Cerebellar cortex (tissue), 1 donor: ENCODE data around the gene MMP19.
"Not testable (repeated sequence)": the region's sequence is repeated elsewhere in the genome, so short reads cannot be mapped to it uniquely, and the experiment has no call there.

Experiments
- DNase-seq: peaks from one replicate; pipeline ENCODE4 v3.0.0-alpha.2; 2015; ENCODE audit warnings: low spot score

Gene MMP19

DNA sequence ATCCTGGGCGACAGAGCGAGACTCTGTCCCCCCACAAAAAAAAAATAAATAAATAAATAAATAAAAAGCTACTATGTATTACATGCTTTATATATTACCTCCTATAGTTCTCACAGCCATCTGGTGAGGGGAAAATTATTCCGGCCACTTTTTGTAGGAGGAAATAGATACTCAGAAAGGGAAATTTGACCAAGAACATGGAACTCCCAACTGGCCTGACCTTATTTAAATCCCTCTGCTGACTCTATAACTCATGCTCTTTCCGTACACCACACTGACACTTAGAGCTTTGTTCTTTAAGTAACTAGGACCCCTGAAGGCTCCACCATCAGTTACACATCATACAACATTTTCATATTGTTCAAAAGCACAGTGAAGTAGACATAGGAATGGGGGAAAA, 2.2 kb upstream of the MMP19 start:
- no peak for DNase-seq

DNA sequence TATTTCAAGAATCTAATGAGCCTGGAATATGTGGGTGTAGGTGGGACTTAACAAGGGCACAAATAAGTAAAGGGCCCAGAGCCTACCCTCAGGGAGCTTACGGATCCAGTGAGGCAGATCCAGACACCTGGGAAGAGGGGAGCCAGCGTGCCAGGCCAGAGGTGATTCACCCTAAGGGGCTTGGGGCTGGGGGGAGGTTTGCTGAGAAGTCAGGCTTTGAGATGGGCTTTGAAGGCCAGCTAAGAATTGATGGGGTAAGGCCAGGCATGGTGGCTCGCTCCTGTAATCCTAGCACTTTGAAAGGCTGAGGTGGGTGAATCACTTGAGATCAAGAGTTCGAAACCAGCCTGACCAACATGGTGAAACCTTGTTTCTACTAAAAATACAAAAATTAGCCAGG, 695 bp upstream of the MMP19 start:
- DNase-seq = no peak

DNA sequence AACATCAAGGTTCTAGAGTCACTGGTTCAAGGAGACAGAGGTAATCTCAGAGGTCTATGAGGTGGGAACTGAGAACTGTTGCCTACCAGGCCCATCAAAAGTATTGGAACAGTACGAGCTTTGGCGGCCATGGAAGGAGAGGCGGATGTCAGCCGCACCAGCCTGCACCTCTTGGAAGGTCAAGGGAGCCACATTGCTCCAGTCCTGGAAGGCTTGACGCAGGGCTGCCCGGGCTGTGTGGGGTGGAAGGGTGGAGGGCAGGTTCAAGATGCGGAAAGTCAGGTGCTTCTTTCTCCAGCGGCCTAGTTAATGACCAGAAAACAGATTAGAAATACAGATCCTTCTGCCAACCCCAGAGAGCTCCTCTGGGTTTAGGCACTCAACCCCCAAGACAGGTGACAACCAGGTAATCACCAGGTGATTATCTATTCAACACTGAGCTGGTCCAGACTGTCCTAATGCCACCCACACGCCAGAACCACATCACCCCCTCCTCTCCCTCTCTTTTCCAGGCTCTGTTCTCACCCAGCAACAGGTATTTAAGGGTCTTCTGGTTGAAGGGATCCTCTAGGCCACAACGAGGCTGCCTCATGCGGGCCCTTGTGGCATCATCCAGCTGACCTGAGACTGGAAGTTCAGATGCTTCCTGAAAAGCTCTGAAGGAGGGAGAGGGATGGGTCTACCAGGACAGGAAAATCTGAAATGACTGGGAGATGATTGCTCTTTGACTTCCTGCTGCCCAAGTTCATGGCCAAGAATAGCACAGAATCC, 2.0 kb downstream of the MMP19 start:
- no peak for DNase-seq

DNA sequence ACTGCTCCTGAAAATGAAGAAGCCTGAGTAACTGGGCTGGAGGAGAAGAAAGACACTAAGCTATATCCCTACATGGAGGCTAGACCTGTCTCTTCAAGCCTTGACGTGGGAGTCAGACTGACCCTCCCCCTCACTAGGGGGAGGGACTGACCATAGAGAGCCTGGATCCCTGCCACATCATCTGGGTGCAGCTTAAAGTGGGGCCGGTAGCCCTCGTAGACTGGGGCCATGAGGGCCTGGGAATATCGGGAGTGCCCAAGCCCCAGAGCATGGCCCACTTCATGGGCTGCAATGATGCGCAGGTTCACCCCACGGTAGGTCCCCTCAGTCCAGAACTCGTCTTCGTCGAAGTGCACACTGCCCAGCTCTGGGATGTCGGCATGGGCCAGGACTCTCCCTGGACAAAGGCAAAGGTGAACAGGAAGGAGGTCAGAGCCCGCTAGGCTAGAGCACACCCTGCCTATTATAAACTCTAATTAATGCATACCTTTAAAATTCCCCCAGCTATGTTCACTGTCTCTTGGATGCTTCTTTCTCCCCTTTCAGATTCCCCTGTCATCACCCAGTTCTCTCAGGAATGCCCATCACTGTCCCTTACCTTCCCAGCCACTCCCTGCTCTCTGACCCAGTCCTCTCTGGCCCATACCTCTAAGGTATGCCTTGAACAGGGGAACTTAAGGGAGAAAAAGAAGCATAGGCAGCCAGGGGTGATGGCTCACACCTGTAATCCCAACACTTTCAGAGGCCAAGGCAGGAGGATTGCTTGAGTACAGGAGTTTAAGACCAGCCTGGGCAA, 3.2 kb downstream of the MMP19 start:
- no peak for DNase-seq

DNA sequence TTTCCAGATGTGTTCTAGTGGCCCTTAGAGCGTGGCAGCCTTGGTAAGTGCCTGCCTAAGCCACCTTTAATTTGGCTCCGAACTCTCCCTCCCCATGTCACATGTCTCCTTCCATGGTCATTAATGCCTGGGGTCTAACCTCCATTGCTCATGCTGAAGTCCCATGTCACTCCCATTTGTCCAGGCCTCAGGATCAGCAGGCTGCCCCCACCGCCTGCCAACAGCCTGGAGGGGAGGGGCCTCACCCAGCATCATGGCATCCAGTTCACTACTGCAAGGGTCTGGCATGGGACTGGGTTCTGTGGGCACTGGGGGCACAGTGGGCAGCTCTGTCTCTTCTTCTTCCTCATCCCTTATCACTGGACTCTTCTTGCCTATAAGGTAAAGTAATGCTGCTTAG, 4.4 kb downstream of the MMP19 start:
- DNase-seq = no peak

DNA sequence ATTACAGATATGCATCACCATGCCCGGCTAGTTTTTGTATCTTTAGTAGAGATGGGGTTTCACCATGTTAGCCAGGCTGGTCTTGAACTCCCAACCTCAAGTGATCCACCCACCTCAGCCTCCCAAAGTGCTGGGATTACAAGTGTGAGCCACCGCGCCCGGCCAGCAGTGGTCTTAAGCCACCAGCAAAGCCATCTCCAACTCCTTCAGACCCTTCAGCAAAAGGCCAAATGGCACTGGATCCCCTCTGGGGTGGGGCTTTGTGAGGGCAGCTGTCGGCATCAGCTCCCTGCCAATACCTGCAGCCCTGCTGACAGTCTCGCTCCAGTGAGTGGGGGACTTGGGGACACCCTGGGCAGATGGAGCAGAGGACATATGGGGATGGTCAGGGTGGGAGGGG, 8.3 kb downstream of the MMP19 start:
- not testable (repeated sequence) for DNase-seq

DNA sequence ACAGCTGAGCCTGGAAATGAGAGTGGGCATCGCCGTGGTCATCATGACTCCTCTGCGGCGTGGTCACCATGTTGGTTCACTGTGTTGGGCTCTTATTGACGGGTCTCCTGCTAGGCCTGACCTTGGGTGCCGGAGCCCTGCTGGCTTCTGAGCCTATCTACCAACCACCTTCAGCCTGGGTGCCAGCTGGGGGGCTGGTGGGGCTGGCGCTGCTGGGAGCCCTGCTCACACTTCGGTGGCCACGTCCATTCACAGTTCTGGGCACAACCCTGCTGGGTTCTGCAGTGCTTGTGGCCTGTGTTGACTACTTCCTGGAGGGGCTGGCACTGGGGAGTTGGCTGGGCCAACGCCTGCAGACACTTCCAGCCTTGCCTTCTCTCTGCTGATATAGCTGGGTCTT, 9.7 kb downstream of the MMP19 start:
- DNase-seq = no peak

DNA sequence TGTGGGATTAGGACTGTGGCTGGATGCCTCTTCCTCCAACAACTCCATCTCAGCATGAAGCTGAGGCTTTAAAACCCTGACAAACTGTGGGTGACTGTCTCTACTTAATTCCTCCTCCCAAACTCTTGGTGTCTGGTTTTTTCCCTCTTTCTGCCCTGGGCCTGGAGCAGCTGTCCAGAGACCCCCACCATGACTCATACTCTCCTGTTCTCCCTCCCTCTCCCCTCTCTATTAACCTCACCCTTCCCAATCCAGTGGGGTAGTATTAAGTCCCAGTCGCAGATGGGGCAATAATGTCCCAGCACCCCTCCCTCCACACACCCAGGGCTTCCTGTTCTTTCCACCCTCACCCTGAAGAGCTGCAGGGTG, 11.3 kb downstream of the MMP19 start:
- no peak for DNase-seq

DNA sequence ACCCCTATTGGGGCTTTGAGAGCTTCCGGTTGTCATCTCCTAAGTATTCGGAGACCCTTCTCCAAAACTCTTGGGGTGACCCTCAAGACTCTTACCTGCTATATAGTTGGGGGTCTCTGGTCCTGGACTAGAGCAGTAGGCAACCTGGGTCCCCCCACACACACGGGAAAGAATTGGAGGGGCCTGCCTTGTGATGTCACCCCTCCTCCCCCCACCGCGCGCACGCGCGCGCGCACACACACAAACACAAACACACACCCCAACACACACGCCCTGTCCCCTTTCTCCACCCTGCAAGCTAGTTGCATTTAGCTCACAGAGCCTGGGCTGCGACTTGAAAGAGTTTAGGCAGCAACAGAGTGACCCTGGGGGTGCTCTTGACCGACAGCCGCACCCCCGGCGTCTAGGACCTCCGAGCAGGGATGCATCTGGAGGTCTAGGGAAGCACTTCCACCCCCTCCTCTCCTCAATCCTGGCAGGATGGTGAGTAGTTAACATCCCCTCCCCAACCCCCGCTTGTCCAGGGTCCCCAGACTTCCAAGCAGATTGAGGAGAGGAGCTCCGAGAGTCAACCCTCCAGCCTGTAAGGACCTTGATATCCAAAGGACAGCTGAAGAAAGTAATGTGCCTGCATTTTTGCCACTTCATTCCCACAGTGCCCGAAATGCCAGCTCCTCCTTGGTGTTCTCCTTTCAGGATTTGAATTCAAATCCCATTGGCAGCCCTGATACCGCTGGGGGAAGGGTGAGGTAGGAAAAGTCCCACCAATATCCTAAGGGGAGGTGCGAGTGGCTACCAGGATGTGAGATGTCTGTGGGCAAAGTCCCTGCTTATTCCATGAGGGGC, 11.9 kb downstream of the MMP19 start:
- peak; percentile 84 for DNase-seq

DNA sequence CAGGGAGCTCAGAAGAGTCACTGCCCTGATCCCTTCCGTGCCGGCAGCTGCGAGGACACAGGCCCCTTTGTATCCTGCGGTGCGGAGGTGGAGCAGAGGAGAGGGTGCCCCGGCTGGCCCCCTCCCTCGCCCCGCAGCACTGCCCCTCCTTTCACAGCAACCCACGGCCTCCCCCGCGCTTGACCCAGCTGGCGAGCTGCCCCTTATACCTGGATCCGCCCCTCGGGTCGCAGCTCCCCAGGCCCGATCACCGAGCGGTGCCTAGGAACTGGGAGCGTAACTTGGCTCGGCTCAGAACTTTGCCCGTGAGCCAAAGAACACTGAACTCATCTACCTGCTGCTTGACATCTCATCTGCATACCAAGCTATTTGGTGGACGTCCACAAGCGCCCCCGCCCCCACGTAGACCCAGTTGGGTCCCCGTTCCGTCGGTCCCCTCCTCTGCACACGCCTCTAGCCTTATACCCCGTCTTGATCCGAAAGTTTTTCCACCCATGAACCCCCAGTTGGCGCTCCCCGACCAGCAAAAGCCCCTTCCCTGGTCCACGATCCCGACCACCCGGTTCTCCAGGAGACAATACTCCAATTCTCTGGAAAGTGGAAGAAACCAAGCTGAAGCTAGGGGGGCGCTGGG, 12.7 kb downstream of the MMP19 start:
- DNase-seq = no peak

DNA sequence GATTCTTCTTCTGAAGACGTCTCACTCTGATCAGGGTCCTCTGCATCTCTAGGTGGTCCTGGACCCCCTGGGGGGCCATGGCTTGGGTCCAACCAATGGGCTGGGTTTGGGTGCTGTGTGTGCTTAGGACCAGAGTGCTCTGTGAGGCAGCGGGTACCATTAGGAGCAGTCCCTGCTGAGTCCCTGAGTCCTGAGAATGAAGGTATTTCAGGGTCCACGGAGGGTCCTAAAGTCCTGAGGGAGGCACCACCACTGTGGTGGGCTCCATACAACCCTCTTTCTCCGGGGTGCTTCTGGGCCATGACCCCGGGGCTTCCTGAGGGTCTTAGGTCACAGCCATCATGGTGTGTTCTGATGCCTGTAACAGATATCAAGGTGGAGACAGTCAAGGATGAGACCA, 14.4 kb downstream of the MMP19 start:
- no peak for DNase-seq

DNA sequence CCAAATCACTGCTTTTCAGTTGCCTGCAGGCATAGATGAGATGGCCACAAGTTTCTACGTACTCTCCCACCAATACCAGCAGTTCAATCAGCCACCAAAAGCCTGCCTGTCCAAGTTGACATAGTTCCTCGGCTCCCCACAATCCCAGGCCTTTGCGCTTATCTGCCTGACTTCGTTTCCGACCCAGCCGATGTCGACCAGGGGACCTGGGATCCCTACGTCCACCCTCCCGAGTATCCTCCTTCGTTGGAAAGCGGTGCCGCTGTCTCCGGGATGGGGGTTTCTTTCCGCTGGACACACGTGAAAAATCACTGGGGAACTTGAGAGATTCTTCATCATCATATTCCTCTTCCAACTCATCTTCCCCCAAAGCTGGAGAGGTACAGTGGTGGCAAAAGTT, 14.9 kb downstream of the MMP19 start:
- no peak for DNase-seq

DNA sequence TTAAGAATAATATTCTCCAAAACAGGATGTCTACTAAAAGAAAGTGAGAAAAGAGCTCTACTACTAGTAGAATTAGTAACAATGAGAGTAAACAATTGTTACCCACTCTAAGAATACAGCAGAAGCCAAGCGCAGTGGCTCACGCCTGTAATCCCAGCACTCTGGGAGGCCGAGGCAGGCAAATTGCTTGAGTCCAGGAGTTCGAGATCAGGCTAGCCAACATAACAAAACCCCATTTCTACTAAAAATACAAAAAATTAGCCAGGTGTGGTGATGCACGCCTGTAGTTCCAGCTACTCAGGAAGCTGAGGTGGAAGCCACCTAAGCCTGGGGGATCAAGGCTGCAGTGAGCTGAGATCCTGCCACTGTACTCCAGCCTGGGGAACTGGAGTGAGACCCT, 18.0 kb downstream of the MMP19 start:
- no peak for DNase-seq

DNA sequence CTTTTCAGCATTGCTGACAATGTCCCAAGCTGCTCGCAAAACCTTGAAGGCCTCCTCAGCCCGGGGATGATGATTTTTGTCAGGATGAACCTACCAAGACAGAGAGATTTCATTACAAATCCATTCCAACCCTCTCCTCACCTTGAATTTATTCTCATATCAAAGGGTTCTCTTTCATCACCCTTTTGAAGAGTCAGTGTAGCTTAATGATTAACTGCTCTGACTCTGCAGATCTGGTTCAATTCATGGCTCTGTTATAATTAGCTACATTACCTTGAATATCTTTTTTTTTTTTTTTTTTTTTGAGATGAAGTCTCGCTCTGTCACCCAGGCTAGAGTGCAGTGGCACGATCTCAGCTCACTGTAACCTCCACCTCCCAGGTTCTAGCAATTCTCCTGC, 19.3 kb downstream of the MMP19 start:
- no peak for DNase-seq

DNA sequence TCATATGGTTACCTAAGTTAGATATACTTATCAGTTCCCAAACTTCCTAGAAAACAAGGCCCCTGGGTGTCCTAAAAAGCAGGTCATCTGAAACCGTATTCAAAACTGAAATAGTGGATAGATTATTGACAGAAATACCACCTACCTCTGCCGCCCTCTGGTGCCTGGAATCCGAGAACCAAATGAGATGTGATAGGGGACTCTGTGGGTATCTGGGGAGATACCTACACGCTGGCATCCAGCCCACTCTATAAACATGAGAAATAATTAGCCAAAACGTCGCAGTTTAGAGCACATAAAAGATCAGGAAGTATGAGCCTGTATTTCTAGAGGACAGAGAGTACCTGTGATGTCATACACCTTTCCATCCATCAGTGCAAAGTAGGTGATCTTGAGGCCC, 20.5 kb downstream of the MMP19 start:
- DNase-seq = no peak

DNA sequence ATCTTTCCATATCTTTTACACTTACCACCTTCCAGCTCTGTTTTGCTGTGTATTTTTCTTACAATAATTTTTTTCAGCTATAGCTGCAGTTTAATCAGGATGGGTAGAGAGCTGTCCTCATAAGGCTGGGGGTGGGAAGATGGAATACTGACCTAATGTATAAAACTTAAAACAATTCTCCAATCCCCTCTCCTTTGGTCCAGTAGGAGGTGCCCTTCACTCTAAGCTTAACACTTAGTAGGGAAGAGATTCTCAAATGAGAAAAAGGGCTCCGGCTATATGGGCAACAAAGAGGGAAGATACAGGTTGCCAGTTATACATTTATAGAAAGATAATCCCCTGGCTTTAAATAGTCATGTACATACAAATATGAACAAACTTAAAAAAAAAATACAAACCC, 22.1 kb downstream of the MMP19 start:
- peak; percentile 27 for DNase-seq

DNA sequence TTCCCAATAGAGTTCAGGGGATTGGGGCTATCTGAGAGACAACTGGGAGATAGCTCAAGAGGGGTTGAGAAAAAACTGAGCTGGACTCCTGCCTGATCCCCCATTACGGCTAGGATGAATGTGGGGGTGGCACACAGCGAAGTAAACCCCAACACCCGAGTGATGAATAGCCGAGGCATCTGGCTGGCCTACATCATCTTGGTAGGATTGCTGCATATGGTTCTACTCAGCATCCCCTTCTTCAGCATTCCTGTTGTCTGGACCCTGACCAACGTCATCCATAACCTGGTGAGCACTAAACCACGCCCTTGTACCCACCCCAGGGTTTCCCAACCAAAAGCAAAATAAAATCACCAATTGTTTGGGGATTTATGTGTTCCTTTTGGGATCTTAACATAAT, 23.9 kb downstream of the MMP19 start:
- no peak for DNase-seq

DNA sequence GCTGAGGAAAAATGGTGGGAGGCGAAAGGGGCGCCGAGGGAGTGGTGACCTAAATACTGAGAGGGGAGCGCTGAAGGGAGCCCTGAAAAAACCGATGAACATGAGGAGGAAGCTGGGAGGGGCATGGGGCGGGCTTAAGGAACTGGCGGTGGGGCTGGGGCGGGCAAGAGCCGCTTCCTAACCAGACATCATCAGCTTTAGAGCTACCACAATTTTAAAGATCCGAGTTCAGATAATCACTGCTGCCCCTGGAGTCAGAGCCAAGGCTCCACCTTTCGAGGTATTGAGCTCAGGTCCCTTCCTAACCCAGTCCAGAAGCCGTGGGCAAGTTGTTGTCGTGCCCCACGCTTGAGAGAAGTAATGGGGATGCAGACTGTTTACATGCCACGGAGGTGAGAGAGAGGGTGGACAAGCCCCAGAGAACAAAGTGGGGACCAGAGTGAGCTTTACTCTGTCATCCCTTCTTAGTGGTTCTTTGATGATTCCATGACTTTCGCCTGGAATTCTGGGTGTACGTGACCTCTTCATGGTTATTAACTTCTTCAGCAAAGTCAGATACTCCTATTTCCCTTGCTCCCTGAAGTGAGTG, 24.5 kb downstream of the MMP19 start:
- no peak for DNase-seq

DNA sequence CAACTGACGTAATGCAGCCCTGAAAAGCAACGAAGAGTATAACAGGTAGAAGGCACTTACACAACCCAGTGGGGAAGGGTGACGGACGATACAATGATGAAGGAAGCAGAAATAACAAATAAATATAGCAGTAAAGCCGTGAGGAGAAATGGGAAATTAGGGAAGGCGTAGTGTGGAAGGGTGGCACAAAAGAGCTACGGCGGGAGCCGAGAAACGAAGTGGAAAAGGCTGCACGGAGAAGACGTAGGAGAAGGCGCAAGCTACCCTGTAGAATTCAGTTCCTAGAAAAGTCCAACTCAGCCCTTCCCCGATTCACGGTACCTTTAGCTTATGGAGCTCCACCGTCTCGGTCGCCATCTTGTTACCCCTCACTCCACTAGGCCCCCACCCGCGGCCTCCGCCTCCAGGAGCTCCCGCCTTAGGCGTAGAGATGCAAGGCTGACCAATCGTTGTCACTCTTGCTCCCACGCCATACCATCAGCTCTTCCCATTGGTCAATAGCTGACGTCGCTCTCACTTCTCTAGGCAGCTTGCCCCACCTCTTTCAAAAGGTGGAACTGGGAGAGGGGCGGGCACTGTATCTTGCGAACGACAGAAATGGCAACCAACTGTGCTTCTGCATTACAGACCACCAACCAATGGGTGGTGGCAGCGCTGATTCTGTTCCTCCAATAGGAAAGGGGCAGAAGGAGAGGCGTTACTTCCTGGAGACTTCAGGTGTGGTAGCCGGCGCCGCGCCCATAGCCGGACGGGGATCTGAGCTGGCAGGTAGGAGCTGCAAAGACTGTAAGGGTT, 25.2 kb downstream of the MMP19 start, which contains the start of the genes ORMDL2 and SARNP:
TSS of gene ORMDL2 (plus strand) at position 697 of the 795 bp plus-strand sequence. CDS start 959 bp downstream, outside the sequence.
TSS of gene SARNP (minus strand) at position 380 of the 795 bp plus-strand sequence. CDS start at position 357, 23 bp downstream.
- DNase-seq = peak; percentile 100

DNA sequence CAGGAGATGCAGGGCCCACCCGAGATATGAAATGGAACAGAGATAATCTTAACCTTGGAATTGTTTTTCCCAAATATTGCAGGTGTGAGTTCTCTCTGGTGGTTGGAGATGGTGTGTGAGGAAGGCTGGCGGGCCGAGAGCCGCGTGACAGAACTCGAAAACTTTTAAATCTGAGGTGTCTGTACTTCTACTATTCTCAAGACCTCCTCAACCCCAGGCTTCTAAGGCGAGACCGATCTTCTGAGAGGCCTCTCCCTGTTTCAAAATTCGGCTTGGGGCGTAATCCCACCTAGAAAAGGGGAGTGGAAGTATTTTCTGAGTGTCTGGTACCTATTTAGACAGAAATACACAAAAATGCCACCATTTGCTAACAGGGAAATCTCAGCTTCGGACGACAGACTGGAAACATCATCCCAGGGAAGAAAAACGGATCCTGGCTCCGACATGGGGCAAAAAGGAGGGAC, 25.8 kb downstream of the MMP19 start:
- DNase-seq = no peak

DNA sequence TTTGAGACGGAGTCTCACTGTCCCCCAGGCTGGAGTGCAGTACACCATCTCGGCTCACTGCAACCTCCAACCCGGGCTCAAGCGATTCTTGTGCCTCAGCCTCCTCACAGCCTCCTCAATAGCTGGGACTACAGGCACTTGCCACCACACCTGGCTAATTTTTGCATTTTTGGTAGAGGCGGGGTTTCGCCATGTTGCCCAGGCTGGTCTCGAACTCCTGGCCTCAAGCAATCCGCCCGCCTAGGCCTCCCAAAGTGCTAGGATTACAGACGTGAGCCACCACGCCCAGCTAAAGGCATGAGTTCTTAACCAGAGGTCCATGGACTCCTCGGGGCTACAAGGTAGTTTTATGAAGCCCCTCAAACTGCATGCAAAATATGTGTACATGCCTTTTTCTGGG, 27.3 kb downstream of the MMP19 start:
- no peak for DNase-seq
